Stimulated activated CD4-positive, alpha-beta T cell treated with anti-CD3 and anti-CD28 coated beads, Interleukin-2, amount 100 ng/mL, for 48 hours (primary cell): ENCODE results near the gene KLK1.
"Not testable (repeated sequence)": the region's sequence is repeated elsewhere in the genome, so short reads cannot be mapped to it uniquely, and the experiment has no call there.

ENCODE experiments used
- DNase-seq, 2 donors: peaks; one replicate each; pipeline ENCODE4 v3.0.0-alpha.2; 2020

The KLK1 gene

GRCh38 chr19:50812474-50812873, 11.1 kb downstream of the KLK1 start:
- DNase-seq, result no peak

GRCh38 chr19:50811622-50812238, 11.9 kb downstream of the KLK1 start:
- not testable (repeated sequence) for DNase-seq

- no peak for DNase-seq
These were observed 14.7 kb downstream of the KLK1 start for GRCh38 chr19:50808856-50809255.

DNA sequence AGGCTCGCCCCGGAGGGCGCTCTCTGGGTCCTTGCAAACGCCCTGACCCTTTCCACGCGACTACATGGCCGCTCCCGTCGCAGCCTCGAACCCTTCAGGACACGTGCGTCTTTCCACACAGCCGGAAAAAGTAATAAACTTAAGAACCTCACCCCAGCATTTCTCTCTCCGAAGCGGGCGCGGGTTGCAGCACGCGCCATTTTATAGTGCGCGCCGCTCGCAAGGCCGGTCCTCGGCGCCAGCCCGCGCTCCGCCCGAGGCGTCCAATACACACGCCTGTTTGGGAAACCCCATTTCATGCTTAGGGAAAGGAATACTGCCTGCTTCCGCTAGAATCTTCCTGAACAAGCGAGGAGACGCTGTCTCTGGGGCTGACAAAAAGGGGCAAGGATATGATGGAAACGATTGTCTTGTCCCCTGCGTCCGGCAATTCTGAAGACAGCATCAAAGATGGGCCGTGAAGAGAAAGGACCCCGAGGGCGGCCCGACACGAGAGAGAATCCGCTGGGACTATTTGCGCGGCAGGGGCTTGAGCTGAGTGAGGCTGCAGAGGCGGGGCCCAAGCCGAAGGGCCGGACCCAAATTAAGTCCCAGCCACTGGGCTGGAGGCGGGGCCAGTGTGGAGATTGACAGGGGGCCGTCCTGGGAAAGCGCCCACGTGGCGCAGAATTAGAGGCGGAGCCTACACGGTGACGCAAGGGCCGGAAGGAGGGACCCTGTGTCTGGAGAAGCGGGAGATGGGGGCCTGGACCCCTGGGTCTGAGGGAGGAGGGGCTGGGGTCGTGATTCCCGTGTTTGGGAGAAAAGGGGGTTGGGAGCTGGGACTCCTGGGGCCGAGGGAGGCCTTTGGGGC, 18.9 kb downstream of the KLK1 start:
- peak; percentile 96 for DNase-seq

DNA sequence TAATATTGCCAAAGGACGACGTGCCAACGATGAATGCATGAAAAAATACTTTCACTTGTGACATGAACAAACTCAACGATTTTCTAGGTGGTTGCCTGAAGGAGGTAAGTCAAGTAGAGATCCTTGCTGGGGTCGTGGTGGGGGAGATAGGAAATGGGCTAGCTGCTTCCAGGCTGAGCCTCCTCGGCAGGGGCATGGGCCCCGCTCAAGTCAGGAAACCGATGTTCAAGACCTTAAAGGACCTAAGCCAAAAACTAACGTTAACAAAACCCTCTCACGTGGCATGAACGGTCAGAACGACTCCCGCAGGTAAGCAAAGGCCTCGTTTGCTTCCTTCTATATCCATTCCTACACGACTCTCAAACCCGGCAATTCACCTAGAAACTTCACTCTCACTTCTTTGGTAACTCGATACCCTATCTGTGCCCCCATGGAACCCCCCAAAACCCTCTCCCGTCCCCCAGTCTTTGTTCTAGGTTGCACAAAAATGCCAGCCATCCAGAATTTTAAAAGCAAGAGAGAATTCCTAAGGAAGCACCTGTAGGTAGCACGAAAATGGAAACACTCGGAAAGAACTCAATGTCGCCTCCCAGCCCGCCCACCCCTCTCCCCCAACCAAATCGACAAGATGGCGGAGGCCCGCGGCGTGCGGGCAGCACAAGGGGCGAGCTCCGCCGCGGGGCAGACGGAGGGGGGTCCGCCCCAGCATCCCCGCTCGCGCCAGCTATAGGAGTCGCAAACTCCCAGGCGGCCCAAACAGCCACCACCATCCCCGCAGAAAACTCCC, 19.8 kb downstream of the KLK1 start:
- no peak for DNase-seq

GRCh38 chr19:50801107-50801506, 22.5 kb downstream of the KLK1 start:
- no peak for DNase-seq

DNA sequence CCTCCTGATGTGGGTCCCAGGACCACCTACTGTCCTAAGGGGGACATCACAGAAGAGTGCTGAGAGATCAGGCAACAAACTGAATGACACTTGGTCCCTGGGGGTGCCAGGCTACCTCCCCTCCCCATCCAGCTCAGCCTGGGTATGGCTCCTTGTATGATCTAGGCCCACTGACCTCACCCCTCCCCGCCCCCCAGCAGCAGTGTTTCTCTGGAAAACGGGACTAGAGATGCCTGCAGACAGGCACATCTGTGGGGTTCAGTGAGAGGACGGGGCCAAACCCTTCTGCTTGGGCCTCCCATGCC, 24.1 kb downstream of the KLK1 start:
- no peak for DNase-seq

DNA sequence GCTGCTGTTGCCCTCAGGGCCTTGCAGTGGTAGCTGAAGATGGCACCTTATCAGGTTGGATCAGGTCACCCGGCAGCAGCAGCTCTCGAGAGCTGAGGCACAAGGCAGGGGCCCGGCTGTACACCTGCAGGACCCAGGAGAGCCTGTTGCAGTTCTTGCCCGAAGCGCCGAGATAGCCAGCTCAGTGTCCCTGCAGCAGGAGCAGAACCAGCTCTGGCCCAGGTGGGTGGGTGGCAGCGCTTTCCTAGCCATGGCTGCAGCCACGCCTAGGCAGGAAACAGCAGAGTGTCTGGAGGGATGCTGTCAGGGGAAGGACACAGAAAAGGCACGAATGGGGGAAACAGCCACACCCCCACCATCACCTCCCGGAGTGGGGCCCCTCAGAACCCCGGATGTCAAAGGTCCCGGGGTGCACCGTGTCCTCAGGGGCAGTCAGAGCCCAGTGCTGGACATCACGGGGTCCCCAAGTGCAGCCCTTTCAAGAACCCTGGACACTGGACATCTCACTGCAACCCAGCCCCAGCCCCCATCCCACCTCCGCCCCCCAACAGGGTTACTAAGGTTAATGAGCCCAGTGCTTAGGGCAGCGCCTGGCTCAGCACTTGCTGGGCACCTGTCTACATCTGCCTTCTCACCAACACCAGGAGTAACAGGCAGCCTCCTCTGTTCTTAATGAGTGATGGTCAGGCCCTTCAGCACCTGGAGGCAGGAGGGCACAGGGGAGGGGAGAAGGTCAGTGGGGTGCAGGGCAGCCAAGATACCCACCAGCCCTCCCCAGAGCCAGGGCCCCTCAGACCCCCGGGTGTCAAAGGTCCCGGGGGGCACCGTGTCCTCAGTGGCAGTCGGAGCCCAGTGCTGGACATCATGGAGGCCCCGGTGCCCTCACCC, 24.7 kb downstream of the KLK1 start:
- no peak for DNase-seq

DNA sequence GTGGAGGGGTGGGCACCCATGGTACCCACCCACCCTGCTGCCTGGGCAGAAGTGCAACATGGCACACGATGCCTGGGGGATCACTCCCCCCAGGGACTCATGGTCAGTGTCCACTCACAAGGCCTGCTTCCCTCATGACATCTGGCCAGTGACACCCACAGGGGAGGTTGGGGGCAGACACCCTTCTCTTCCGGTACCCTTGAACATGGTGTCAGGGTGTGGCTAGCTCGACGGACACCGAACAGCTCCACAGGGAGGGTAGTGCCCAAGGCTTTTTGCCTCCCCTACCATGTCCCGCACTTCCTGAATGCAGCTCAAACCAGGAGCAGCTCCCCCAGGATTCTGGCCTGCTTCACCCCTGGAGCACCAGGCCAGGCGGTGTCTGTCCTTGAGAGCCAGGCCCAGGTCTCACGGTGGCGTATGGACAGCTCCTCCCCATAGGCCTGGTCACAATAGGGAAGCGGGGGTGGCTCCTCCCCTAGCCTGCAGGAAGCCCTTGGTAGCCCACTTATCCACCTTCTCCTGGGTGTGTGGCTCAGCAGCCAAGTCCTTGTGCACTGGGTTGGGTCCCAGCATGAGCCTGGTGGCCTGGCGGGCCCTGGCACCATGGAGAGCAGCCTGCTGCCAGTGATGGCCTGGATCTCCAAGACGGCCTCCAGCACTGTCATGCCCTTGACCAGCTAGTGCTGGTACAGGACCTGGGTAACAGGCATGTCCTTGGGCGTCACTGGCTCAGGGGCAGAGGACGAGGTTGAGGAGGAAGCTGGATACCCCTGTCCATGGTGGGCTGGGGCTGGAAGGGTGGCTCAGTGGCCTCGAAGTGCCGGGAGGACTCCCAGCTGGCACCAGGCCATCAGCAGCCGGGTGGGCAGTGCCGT, 25.6 kb downstream of the KLK1 start:
- DNase-seq, result no peak

- DNase-seq, result no peak
These were observed 26.2 kb downstream of the KLK1 start for GRCh38 chr19:50797429-50797780.

DNA sequence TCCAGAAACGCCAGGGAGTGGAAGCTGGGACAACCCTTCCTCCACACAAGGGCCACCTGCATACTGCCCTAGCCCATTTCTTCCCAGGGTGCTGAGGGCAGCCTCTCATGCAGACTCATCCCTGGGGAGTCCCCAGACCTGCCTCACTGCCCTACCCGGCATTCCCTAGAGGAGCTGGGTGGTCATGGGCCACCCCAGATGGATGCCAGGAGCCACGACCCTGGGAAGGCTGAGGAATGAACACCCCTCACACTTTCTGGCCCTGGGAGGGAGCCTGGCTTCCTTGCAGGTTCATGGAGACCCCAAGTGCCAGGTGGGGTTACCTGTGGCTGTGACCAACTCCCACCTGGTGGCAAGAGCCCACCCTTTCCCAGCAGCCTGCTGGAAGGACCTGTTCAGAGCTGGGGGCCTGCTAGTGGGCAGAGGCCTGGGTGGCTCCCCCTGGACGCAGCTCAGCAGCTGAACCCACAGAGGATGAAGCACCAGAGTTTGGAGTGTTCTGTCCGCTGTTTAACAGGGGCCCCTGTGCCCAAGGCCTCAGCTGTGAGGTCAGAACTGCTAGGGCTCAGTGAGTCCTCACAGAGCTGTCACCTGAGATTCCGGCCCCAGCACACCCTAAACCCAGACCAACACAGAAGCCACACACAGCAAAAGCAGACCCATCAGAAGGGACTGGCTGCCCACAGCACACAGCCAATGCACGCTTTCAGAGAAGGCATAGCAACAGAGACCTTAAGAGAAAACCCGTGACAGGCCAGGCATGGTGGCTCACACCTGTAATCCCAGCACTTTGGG, 26.8 kb downstream of the KLK1 start:
- DNase-seq, result no peak

GRCh38 chr19:50796128-50796633, 27.4 kb downstream of the KLK1 start:
- no peak for DNase-seq

- no peak for DNase-seq
These were observed 27.9 kb downstream of the KLK1 start for GRCh38 chr19:50795664-50796073.

GRCh38 chr19:50794876-50795663, 28.5 kb downstream of the KLK1 start:
- DNase-seq, result no peak

GRCh38 chr19:50794074-50794875, 29.3 kb downstream of the KLK1 start:
- DNase-seq, result no peak

DNA sequence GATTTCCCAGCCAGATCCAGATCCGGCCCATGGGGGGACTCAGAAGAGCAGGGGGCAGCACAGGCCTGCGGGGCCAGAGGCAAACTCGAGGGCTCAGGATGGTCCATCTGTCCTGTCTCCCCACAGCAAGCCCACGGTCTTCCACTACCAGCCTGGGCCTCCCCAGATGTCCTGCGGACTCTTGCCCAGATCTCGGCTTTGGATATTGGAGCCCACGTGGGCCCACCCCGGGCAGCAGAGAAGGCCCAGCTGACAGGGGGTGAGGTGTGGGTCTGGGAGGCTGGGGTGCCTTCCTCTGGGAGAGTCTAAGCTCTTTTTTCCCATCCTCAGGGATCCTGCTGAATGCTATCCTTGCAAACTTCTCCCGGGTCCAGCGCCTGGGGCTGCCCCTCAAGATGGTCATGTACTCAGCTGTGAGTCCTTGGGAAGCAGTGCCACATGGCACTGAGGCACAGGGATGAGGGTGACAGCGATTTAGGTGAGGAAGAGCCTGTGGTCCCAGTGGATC, 30.0 kb downstream of the KLK1 start:
- DNase-seq, result no peak

DNA sequence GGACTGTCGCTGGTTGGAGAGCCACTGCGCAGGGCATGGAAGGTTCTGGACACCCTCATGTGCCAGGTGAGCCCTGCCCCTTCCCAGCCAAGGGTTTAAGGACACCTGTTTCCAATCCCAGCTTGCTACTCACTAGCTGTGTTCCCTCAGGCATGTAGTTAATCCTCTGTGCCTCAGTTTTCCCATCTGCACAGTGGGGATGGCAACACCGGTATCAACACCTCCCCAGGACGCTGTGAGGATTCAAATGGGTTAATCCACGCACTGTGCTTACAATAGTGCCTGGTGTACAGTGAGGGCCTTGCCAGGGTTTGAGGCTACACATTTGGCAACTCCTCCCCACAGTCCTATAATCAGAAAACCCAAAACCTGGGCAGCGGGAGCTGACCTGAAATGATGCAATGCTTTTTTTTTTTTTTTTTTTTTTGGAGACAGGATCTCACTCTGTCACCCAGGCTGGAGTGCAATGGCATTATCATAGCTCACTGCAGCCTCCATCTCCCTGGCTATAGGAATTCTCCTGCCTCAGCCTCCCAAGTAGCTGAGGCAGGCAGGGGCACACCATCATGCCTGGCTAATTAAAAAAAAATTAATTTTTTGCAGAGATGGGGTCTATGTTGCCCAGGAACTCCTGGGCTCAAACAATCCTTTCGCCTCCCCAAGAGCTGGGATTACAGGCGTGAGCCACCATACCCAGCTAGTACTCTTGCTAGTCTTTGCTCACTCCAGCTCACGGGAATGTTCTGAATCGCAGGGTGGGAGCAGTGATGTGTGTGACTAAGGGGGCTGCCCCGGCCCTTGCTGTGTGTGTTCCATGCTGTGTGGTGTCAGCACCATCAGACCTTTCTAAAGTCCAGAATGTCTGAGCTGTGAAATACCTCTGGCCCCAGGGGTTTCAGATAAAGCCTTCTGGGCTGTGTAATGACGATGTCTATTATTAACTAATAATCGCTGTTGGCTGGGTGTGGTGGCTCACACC, 31.0 kb downstream of the KLK1 start:
- no peak for DNase-seq
